GM03348 (cell line): Measurements from ENCODE around the gene HSDL1.
"Not testable (repeated sequence)": the region's sequence is repeated elsewhere in the genome, so short reads cannot be mapped to it uniquely, and the experiment has no call there.

Experiments
- DNase-seq: peaks from one replicate; pipeline ENCODE4 v3.0.0; 2012; ENCODE audit warnings: low spot score

The HSDL1 gene

DNA sequence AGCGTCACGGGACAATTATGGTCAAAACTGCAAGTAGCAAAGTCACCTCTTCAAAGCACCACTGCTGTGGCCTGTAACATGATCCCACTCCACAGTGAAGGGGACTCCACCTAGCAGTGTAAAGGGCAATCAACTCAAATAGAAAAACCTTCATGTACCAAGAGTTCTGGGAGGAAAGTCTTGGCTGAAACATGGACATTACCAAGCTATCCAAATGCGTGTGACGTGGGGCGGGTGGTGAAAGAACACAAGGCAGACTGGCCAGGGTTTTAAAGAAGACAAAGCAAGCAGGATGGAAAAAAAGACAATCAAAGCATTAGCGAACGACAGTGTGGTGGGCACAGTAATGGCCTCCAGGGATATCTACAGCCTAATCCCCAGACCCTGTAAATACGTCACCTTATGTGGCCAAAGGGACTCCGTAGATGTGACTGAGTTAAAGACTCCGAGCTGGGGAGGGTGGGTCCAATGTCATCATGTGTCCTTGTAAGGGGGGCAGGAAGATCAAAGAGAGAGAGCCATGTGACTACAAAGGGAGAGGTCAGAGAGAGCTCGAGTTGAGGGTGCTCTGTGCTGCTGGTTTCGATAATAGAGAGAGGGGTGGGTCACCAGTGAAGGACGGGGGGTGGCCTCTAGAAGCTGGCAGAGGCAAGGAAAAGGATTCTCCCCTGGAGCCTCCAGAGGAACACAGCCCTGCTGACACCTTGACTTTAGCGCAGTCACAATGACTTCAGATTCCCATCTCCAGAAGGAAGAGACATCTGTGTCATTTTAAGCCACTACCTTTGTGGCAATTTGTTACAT, 6.0 kb downstream of the HSDL1 start:
- DNase-seq, result peak; percentile 40

- DNase-seq, result no peak
These were observed 6.5 kb downstream of the HSDL1 start for GRCh38 chr16:84138500-84138823.

GRCh38 chr16:84137769-84138357, 7.1 kb downstream of the HSDL1 start:
- DNase-seq, result no peak

- no peak for DNase-seq
These were observed 7.7 kb downstream of the HSDL1 start for GRCh38 chr16:84137287-84137686.

- DNase-seq, result no peak
These were observed 8.4 kb downstream of the HSDL1 start for GRCh38 chr16:84136331-84137125.

GRCh38 chr16:84132527-84133285, 12.3 kb downstream of the HSDL1 start:
- DNase-seq, result no peak

DNA sequence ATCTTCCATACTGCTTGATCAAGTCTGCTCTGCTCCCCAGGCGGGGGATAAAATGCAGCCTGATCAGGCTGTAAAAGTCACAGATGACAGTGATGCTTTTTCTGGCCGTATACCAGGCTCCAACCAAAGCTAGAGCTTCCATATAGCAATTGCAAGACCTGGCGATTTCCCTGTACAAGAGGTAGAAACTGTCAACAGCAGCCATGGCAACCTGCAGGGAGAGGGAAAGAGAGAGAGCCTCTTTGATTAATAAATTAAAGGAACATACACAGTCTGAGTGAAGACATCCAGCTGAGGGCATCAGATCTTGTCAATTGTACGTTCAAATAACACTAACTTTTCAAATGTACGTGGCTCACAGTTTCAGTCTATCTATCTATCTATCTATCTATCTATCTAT, 13.9 kb downstream of the HSDL1 start:
- DNase-seq, result no peak

DNA sequence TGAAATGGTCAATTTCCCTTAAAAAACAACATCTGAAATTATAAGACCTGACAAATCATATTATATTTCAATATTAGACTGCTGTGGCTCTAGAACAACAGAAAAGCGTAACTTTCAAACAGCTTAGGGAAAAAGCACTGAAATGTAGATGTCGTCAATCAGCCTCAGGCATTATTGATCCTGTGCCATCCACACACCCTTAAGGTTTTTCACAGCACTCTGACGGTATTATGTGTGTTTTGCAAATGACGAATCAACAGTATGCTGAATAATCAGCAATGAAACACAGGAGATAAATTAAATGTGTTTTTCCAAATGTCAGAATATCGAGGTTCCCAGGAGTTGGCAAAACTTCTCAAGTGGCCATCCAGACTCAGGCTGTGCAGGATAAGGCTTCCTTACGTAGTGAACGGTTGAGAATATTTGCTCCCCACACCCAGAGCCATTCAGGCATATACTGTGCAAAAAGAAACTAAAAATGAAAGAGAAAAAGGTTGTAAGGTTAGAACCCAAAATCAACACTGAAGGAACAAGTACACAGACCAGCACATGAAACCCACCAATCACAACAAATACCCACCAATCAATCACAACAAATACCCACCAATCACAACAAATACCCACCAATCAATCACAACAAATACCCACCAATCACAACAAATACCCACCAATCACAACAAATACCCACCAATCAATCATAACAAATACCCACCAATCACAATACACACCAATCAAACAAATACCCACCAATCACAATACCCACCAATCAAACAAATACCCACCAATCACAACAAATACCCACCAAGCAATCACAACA, 20.5 kb downstream of the HSDL1 start:
- DNase-seq, result no peak

GRCh38 chr16:84121007-84121406, 24.0 kb downstream of the HSDL1 start:
- DNase-seq, result no peak

GRCh38 chr16:84120023-84120422, 25.0 kb downstream of the HSDL1 start:
- DNase-seq, result no peak

DNA sequence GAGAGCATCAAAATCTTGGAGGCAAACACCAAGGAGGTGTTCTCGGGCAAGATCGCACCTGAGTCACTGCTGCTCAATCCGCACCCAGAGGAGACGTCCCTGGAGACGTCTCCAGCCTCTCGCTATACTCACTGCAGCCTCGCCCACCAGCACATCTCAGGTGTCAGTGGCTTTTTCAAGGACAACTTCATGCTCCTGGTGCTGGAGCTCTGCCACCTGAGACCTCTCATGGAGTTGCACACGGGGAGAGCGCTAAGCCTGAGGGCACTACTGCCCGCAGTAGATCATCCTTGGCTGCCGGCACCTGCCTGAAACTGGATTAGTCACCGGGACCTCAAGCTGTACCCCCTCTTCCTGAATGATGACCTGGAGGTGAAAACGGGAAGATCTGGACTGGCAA, 25.6 kb downstream of the HSDL1 start:
- DNase-seq, result no peak

GRCh38 chr16:84118315-84118714, 26.7 kb downstream of the HSDL1 start:
- DNase-seq, result not testable (repeated sequence)

- DNase-seq, result no peak
These were observed 27.5 kb downstream of the HSDL1 start for GRCh38 chr16:84117494-84117843.

- DNase-seq, result peak; percentile 99
These were observed 28.1 kb downstream of the HSDL1 start, which contains the start of gene MBTPS1 for GRCh38 chr16:84116720-84117493. TSS of gene MBTPS1 (minus strand) at chr16:84116942. CDS start at chr16:84101783, 15,159 bp downstream.

- no peak for DNase-seq
These were observed 28.9 kb downstream of the HSDL1 start for GRCh38 chr16:84115919-84116719.

DNA sequence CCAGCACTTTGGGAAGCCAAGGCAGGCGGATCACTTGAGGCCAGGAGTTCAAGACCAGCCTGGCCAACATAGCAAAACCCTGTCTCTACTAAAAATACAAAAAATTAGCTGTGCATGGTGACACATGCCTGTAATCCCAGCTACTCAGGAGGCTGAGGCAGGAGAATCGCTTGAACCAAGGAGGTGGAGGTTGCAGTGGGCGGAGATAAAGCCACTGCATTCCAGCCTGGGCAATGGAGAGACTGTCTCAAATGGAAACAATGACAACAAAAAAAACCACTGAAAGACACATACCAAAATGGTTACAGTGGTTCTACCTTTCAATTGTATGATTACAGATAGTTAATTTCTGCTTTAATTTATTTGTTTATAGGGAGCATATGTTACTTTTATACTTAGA, 33.0 kb downstream of the HSDL1 start:
- DNase-seq, result not testable (repeated sequence)

DNA sequence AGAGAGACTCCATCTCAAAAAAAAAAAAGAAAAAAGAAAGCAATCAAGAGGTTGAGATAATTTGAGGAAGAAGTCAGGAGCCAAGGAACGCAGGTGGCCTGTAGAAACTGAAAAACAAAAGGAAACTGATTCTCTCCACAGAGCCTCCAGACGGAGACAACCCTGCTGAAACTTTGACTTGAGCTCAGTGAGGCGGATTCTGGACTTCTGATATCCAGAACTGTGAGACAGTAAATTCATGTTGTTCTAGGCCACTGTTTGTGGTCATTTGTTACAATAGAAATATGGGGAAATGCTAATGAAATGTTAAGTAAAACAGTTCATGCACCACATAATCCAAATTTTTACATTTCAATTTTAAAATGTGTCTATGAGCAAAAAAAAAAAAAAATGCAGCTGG, 33.5 kb downstream of the HSDL1 start:
- DNase-seq, result no peak

- DNase-seq, result no peak
These were observed 34.5 kb downstream of the HSDL1 start for GRCh38 chr16:84110527-84110926.

DNA sequence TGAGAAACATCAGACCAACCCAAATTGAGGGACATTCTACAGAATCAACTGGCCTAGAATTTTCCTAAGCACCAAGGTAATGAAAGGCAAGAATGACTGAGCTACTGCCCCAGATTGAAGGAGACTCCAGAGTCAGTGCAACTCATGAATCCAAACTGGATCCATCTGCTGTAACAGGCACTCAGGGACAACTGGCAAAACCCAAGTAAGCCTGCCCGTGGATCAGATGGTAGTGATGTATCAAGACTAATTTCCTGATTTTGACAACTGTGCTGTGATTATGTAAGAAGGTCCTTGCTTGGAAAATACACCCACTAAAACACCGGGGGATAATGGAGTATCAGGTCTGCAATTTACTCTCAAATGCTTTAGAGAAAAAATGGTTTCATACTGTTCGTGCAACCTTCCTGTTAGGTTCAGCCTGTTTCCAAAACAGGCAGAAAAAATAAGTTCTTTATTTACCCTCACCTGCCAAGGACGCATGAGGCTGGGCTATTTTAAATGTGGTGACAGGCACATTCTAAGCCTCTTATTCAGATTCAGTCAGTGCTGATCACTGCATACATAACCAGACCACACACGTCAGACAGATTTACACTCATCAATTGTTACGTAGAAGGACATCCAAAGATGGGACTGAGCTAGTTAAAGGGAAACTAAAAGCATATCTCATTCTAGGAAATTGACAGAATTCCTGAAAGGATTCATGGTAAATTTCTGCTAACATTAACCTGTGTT, 35.2 kb downstream of the HSDL1 start:
- DNase-seq, result no peak
